Measurements from ENCODE around the gene C6. TPM values are rescaled to one million over a fixed set of nuclear protein-coding genes. Genes with fewer than 3 reads are reported as not detected.

The C6 gene
- total RNA-seq, 1 experiment from 2014 or later: 0.37 TPM

DNA sequence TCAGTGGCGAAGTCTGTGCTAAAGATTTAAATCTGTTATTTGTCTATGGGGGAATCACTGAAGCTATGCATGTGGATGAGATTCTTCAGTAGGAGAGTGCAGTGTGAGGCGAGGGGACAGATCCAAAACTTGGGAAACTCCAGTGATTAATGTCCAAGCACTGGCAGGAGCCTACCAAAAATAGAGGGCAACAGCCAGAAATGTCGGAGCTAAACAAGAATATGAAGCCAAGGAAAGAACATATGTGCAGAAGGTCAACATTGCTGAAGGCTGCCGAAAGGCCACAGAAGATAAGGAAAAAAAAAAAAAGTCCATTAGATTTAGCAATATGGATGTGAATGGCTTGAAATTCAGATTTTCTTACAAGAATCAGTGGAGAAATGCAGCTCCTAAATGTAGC, 61.8 kb downstream of the C6 start:
- intact Hi-C loops (cut with micrococcal nuclease): no loop called here
- H3K27ac ChIP-seq (ENCODE audit: low read depth, low read length): no peak overlapping the region
- ChIA-PET CTCF (no interaction called here), RAD21 (ENCODE audit: low non-redundant PET in 1 of 2, low total read pairs in 2 of 2, uncharacterized antibody in 2 of 2, unreplicated experiment in 2 of 2) (no interaction called here), POLR2A (no interaction called here)
- no peaks in the 10 kb centered on the region for H3K79me2 ChIP-seq (ENCODE audit: insufficient read depth, low read length)
- H3K9me2 ChIP-seq (ENCODE audit: insufficient read depth): no peaks in the 10 kb centered on the region
- no peaks in the 10 kb centered on the region for H3K36me3 ChIP-seq (ENCODE audit: control insufficient read depth in 1 of 2, insufficient read depth in 2 of 2, low read length in 2 of 2)
- H2AFZ ChIP-seq (ENCODE audit: low read depth, low read length, poor library complexity, severe bottlenecking): no peak overlapping the region
- H3K9ac ChIP-seq (ENCODE audit: low read length): no peak overlapping the region
- ATAC-seq (no peak), DNase-seq (ENCODE audit: low read depth, low spot score) (no peak)
- no peaks in the 10 kb centered on the region for H3K4me1 ChIP-seq (ENCODE audit: control insufficient read depth in 1 of 2, insufficient read depth in 2 of 2, low read length in 2 of 2)
- no TSS peak for BruUV-seq (replicated peaks)
- no peak overlapping the region for H3K4me2 ChIP-seq (ENCODE audit: low read length)
- TF ChIP-seq YY1 (IDR thresholded peaks at IDR 0.05; ENCODE audit: extremely low read depth, insufficient replicate concordance, low read depth, low read length) (no peak), JUND (IDR thresholded peaks at IDR 0.05) (no peak), POLR2A (IDR thresholded peaks at IDR 0.05; ENCODE audit: borderline replicate concordance, extremely low read depth, insufficient read depth, insufficient read length) (no peak), ZFX (IDR thresholded peaks at IDR 0.05) (no peak), SIN3A (IDR thresholded peaks at IDR 0.05; ENCODE audit: low read depth) (no peak)
- TF ChIP-seq, protein P1, sequence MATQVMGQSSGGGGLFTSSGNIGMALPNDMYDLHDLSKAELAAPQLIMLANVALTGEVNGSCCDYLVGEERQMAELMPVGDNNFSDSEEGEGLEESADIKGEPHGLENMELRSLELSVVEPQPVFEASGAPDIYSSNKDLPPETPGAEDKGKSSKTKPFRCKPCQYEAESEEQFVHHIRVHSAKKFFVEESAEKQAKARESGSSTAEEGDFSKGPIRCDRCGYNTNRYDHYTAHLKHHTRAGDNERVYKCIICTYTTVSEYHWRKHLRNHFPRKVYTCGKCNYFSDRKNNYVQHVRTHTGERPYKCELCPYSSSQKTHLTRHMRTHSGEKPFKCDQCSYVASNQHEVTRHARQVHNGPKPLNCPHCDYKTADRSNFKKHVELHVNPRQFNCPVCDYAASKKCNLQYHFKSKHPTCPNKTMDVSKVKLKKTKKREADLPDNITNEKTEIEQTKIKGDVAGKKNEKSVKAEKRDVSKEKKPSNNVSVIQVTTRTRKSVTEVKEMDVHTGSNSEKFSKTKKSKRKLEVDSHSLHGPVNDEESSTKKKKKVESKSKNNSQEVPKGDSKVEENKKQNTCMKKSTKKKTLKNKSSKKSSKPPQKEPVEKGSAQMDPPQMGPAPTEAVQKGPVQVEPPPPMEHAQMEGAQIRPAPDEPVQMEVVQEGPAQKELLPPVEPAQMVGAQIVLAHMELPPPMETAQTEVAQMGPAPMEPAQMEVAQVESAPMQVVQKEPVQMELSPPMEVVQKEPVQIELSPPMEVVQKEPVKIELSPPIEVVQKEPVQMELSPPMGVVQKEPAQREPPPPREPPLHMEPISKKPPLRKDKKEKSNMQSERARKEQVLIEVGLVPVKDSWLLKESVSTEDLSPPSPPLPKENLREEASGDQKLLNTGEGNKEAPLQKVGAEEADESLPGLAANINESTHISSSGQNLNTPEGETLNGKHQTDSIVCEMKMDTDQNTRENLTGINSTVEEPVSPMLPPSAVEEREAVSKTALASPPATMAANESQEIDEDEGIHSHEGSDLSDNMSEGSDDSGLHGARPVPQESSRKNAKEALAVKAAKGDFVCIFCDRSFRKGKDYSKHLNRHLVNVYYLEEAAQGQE (IDR thresholded peaks at IDR 0.05; ENCODE audit: low read depth): no peak
- no peak overlapping the region for H3K4me3 ChIP-seq (replicated peaks in 1 of 2; ENCODE audit: low read depth in 1 of 2, low read length in 2 of 2)
- H3K9me3 ChIP-seq (ENCODE audit: control insufficient read depth in 1 of 2, insufficient read depth in 1 of 2, low read depth in 1 of 2, low read length in 2 of 2): no peaks in the 10 kb centered on the region
- 0 out of 2 replicates have a peak, but pooled peaks cover 10% of the 10 kb centered on the region for H3K27me3 ChIP-seq (ENCODE audit: insufficient read depth, low read length)
- H4K20me1 ChIP-seq (ENCODE audit: insufficient read depth): no peaks in the 10 kb centered on the region

DNA sequence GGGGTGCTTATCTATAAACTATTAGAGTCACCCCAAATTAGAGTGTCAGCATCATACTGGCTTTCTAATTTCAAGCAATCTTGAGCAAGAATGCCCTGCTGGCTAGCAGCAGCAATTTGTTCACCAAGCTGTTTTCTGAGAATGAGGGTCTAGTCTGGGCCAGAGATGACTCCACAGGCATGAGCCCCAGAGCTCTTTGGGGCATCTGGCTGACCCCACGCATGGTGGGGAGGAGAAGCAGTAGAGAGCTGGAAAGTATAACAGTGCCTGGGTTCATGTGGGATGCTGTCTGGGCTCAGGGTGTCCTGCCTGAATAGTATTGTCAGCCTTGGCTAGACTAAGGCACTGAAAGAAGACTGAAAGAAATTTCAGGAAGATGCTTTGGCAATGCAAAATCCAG, 64.9 kb downstream of the C6 start:
- H3K27ac ChIP-seq (ENCODE audit: low read depth, low read length): no peak overlapping the region
- H3K79me2 ChIP-seq (ENCODE audit: insufficient read depth, low read length): no peaks in the 10 kb centered on the region
- H3K4me2 ChIP-seq (ENCODE audit: low read length): no peak overlapping the region
- ATAC-seq: no peak
- ChIA-PET POLR2A (no interaction called here), CTCF (interaction anchor here (1.0 kb wide), 1 partner anchor 244 kb away, joined by 4 read pairs; no protein-coding TSS in a partner anchor), RAD21 (ENCODE audit: low non-redundant PET in 1 of 2, low total read pairs in 2 of 2, uncharacterized antibody in 2 of 2, unreplicated experiment in 2 of 2) (no interaction called here)
- intact Hi-C loops (cut with micrococcal nuclease): no loop called here
- no peak overlapping the region for H2AFZ ChIP-seq (ENCODE audit: low read depth, low read length, poor library complexity, severe bottlenecking)
- H3K9me3 ChIP-seq (ENCODE audit: control insufficient read depth in 1 of 2, insufficient read depth in 1 of 2, low read depth in 1 of 2, low read length in 2 of 2): no peaks in the 10 kb centered on the region
- no peak overlapping the region for H3K9ac ChIP-seq (ENCODE audit: low read length)
- no peaks in the 10 kb centered on the region for H3K9me2 ChIP-seq (ENCODE audit: insufficient read depth)
- DNase-seq (ENCODE audit: low read depth, low spot score): no peak
- no peaks in the 10 kb centered on the region for H3K36me3 ChIP-seq (ENCODE audit: control insufficient read depth in 1 of 2, insufficient read depth in 2 of 2, low read length in 2 of 2)
- H4K20me1 ChIP-seq (ENCODE audit: insufficient read depth): no peaks in the 10 kb centered on the region
- H3K4me3 ChIP-seq (replicated peaks in 1 of 2; ENCODE audit: low read depth in 1 of 2, low read length in 2 of 2): no peak overlapping the region
- H3K27me3 ChIP-seq (ENCODE audit: insufficient read depth, low read length): 0 out of 2 replicates have a peak, but pooled peaks cover 10% of the 10 kb centered on the region
- TF ChIP-seq CEBPB (IDR thresholded peaks at IDR 0.05; ENCODE audit: low read depth): no peak
- no peak for TF ChIP-seq POLR2A (IDR thresholded peaks at IDR 0.05; ENCODE audit: borderline replicate concordance, extremely low read depth, insufficient read depth, insufficient read length)
- TF ChIP-seq YY1 (IDR thresholded peaks at IDR 0.05; ENCODE audit: extremely low read depth, insufficient replicate concordance, low read depth, low read length): no peak
- TF ChIP-seq SIN3A (IDR thresholded peaks at IDR 0.05; ENCODE audit: low read depth): no peak
- no peak for TF ChIP-seq JUND (IDR thresholded peaks at IDR 0.05)
- TF ChIP-seq TCF7L2 (IDR thresholded peaks at IDR 0.05; ENCODE audit: borderline replicate concordance, extremely low read depth, insufficient read depth, insufficient read length): no peak
- no peak for TF ChIP-seq SP1 (IDR thresholded peaks at IDR 0.05; ENCODE audit: low read depth)
- TF ChIP-seq ZFX (IDR thresholded peaks at IDR 0.05): no peak
- TF ChIP-seq POLR2AphosphoS5 (IDR thresholded peaks at IDR 0.05; ENCODE audit: low read depth, low read length): no peak
- TF ChIP-seq, protein P2, sequence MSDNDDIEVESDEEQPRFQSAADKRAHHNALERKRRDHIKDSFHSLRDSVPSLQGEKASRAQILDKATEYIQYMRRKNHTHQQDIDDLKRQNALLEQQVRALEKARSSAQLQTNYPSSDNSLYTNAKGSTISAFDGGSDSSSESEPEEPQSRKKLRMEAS (IDR thresholded peaks at IDR 0.05): no peak
- TF ChIP-seq EGR1 (IDR thresholded peaks at IDR 0.05; ENCODE audit: low read depth): no peak
- no peak for TF ChIP-seq CBX3 (IDR thresholded peaks at IDR 0.05; ENCODE audit: low read depth)
- TF ChIP-seq, protein P3, sequence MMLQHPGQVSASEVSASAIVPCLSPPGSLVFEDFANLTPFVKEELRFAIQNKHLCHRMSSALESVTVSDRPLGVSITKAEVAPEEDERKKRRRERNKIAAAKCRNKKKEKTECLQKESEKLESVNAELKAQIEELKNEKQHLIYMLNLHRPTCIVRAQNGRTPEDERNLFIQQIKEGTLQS (IDR thresholded peaks at IDR 0.05): no peak
- no peak for TF ChIP-seq FOSL1 (IDR thresholded peaks at IDR 0.05; ENCODE audit: low read depth)
- TF ChIP-seq ELF1 (IDR thresholded peaks at IDR 0.05; ENCODE audit: borderline replicate concordance, low read depth): no peak
- no peaks in the 10 kb centered on the region for H3K4me1 ChIP-seq (ENCODE audit: control insufficient read depth in 1 of 2, insufficient read depth in 2 of 2, low read length in 2 of 2)
- no TSS peak for BruUV-seq (replicated peaks)

Measured in HCT116 (cell line).